Retinal pigment epithelial cell (primary cell): Measurements from ENCODE around the gene FUBP3.

Experiments used
- DNase-seq: peaks from one replicate; pipeline ENCODE4 v3.0.0-alpha.2; 2010; ENCODE audit warnings: low read depth
- H3K4me3 ChIP-seq: 2 replicates; pipeline ENCODE4 v1.5.1; 2011; ENCODE audit warnings: mild to moderate bottlenecking, low read length, control low read depth, moderate library complexity
- TF ChIP-seq, protein P1 (sequence below): conservative IDR thresholded peaks from 2 replicates; pipeline ENCODE4 v1.5.1; 2011; ENCODE audit warnings: low read depth, low read length, control low read depth, inconsistent platforms

The FUBP3 gene

GRCh38 chr9:130651752-130652151, 72.4 kb downstream of the FUBP3 start:
- DNase-seq: no peak
- TF ChIP-seq, protein P1, sequence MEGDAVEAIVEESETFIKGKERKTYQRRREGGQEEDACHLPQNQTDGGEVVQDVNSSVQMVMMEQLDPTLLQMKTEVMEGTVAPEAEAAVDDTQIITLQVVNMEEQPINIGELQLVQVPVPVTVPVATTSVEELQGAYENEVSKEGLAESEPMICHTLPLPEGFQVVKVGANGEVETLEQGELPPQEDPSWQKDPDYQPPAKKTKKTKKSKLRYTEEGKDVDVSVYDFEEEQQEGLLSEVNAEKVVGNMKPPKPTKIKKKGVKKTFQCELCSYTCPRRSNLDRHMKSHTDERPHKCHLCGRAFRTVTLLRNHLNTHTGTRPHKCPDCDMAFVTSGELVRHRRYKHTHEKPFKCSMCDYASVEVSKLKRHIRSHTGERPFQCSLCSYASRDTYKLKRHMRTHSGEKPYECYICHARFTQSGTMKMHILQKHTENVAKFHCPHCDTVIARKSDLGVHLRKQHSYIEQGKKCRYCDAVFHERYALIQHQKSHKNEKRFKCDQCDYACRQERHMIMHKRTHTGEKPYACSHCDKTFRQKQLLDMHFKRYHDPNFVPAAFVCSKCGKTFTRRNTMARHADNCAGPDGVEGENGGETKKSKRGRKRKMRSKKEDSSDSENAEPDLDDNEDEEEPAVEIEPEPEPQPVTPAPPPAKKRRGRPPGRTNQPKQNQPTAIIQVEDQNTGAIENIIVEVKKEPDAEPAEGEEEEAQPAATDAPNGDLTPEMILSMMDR: no peak
- H3K4me3 ChIP-seq: no peak overlapping the region

DNA sequence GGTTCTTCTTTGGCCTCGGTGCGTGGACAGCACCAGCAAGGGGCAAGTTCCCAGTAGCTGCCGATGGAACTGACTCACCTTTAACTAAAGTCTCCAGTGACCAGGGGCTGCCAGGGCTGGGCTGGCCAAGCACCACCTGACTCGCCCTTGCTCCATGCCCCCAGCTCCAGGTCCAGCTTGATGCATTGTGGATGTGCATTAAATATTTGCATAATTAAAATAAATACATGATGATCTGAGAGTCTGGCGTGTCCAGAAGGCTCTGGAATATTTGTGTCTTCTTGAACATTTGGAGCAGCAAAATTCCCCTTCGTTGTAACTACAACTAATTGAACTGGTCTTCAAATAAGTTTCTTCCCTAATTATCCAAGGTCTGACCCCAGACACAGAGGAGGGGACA, 75.5 kb downstream of the FUBP3 start:
- no peak for DNase-seq
- TF ChIP-seq, protein P1: no peak
- no peak overlapping the region for H3K4me3 ChIP-seq

GRCh38 chr9:130658893-130659698, 79.7 kb downstream of the FUBP3 start:
- no peak for DNase-seq
- no peak overlapping the region for H3K4me3 ChIP-seq
- TF ChIP-seq, protein P1: no peak

DNA sequence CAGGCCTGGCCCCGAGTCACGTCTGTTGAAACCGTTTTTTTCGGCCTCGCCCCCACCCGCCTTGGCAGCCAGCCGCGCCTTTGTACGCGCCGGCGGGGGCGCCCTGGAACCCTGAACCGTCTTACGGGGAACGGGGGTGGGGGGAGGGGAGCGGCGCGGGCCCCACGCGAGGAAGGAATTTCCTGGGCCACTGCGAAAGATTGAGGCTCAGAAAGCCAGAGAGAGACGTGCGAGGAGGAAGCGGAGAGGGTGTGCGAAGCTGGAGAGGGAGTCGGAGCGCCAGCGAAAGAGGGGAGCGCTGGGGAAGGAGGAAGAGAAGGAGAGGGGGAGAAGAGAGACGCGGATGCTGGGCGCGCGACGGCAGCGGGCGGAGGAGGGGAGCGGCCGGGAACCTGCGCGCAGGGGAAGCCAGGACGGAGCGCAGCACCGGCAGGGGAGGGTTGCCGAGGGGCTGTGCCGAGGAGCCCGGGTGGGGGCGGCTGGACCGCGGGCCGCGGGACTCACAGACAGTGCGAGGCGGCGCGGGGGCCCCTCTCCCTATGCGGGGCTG, 80.4 kb downstream of the FUBP3 start:
- DNase-seq: no peak
- TF ChIP-seq, protein P1: no peak
- no peak overlapping the region for H3K4me3 ChIP-seq

GRCh38 chr9:130660326-130660682, 80.9 kb downstream of the FUBP3 start:
- H3K4me3 ChIP-seq: no peak overlapping the region
- DNase-seq: no peak
- TF ChIP-seq, protein P1: no peak

- DNase-seq: no peak
- no peak overlapping the region for H3K4me3 ChIP-seq
- TF ChIP-seq, protein P1: no peak
These were observed 81.5 kb downstream of the FUBP3 start for GRCh38 chr9:130660683-130661450.
